Measurements from ENCODE around the gene TBC1D10B.

TBC1D10B gene

GRCh38 chr16:30414159-30414558 lies 43.9 kb upstream of the TBC1D10B start:
- TF ChIP-seq CTCF (IDR thresholded peaks at IDR 0.05; ENCODE audit: low read depth, low read length, missing control alignments): no peak
- H3K4me3 ChIP-seq (ENCODE audit: low read depth, low read length): no peak overlapping the region
- no peak for DNase-seq (ENCODE audit: low read depth)
- in situ Hi-C loops (cut with HindIII; ENCODE audit: low sequenced_read_pairs): no loop called here

GRCh38 chr16:30413112-30413806 lies 43.0 kb upstream of the TBC1D10B start:
- TF ChIP-seq CTCF (IDR thresholded peaks at IDR 0.05; ENCODE audit: low read depth, low read length, missing control alignments): no peak
- DNase-seq (ENCODE audit: low read depth): no peak
- H3K4me3 ChIP-seq (ENCODE audit: low read depth, low read length): no peak overlapping the region
- in situ Hi-C loops (cut with HindIII; ENCODE audit: low sequenced_read_pairs): no loop called here

GRCh38 chr16:30409125-30410060 lies 39.1 kb upstream of the TBC1D10B start:
- peak; percentile 97 for TF ChIP-seq CTCF (IDR thresholded peaks at IDR 0.05; ENCODE audit: low read depth, low read length, missing control alignments)
- in situ Hi-C loops (cut with HindIII; ENCODE audit: low sequenced_read_pairs): no loop called here
- DNase-seq (ENCODE audit: low read depth): peak; percentile 73
- no peak overlapping the region for H3K4me3 ChIP-seq (ENCODE audit: low read depth, low read length)

GRCh38 chr16:30407804-30408534 lies 37.7 kb upstream of the TBC1D10B start:
- H3K4me3 ChIP-seq (ENCODE audit: low read depth, low read length): peak overlapping the region; percentile 78
- in situ Hi-C loops (cut with HindIII; ENCODE audit: low sequenced_read_pairs): no loop called here
- DNase-seq (ENCODE audit: low read depth): no peak
- no peak for TF ChIP-seq CTCF (IDR thresholded peaks at IDR 0.05; ENCODE audit: low read depth, low read length, missing control alignments)

GRCh38 chr16:30407102-30407803 lies 37.0 kb upstream of the TBC1D10B start, which contains the start of gene ZNF771:
Gene ZNF771, plus strand, starts transcription at chr16:30407606. Its CDS starts 448 bp downstream, at chr16:30408054.
- TF ChIP-seq CTCF (IDR thresholded peaks at IDR 0.05; ENCODE audit: low read depth, low read length, missing control alignments): no peak
- in situ Hi-C loops (cut with HindIII; ENCODE audit: low sequenced_read_pairs): no loop called here
- peak; percentile 51 for DNase-seq (ENCODE audit: low read depth)
- H3K4me3 ChIP-seq (ENCODE audit: low read depth, low read length): peak within 1 kb of the TSS; percentile 78

- in situ Hi-C loops (cut with HindIII; ENCODE audit: low sequenced_read_pairs): no loop called here
- DNase-seq (ENCODE audit: low read depth): no peak
- H3K4me3 ChIP-seq (ENCODE audit: low read depth, low read length): peak overlapping the region; percentile 78
- no peak for TF ChIP-seq CTCF (IDR thresholded peaks at IDR 0.05; ENCODE audit: low read depth, low read length, missing control alignments)
Measured at GRCh38 chr16:30406795-30407101, 36.5 kb upstream of the TBC1D10B start.
